Measurements from ENCODE around the gene GRIK4. TPM values are rescaled to one million over a fixed set of nuclear protein-coding genes. Genes with fewer than 3 reads are reported as not detected.

The GRIK4 gene
- total and polyA plus RNA-seq, 8 donors: 0.76 to 10.1 (median 7.7) TPM

GRCh38 chr11:120528749-120529148, 17.2 kb downstream of the GRIK4 start:
- peaks cover 0 to 54% of the 10 kb centered on the region in 2 donors for H3K27me3 ChIP-seq
- intact Hi-C loops (cut with DNase I): loop anchor here in 1 of 2 donors (10.0 kb wide), 1 partner anchor 266 kb away; no protein-coding TSS in a partner anchor
- H3K27ac ChIP-seq: no peak overlapping the region
- TF ChIP-seq CTCF (IDR thresholded peaks at IDR 0.05): no peak
- no peaks in the 10 kb centered on the region for H3K36me3 ChIP-seq
- H3K9me3 ChIP-seq: no peaks in the 10 kb centered on the region
- DNase-seq (peak in 1 of 4 donors; percentile 8), ATAC-seq (no peak)
- no peak overlapping the region for H3K4me3 ChIP-seq
- no peaks in the 10 kb centered on the region for H3K4me1 ChIP-seq

DNA sequence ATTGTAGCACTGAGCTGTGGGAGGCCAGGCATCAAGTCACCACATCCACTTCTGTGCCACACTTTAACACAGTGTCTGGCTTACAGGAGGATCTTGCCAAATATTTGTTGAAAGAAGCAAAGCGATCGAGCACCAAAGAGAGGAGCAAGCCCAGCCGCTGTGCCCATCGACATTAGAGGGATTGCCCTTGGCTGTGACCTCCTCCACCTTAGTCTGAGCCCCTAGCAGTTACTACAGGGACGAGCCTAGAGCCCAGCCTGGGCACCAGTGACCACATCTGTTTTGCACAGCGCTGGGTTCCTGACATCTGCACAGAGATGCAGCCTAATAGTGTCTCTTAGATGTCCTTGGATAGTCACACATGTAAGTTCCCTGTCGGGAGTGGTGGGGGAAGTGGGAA, 17.7 kb downstream of the GRIK4 start:
- Histone ChIP-seq H3K27ac (no peak overlapping the region), H3K9me3 (no peaks in the 10 kb centered on the region), H3K36me3 (no peaks in the 10 kb centered on the region), H3K4me3 (no peak overlapping the region), H3K4me1 (no peaks in the 10 kb centered on the region), H3K27me3 (peaks cover 0 to 49% of the 10 kb centered on the region in 2 donors)
- TF ChIP-seq CTCF (IDR thresholded peaks at IDR 0.05): no peak
- DNase-seq (peak in 1 of 4 donors; percentile 22), ATAC-seq (no peak)
- intact Hi-C loops (cut with DNase I): loop anchor here in 1 of 2 donors (10.0 kb wide), 1 partner anchor 266 kb away; no protein-coding TSS in a partner anchor

- Histone ChIP-seq H3K9me3 (no peaks in the 10 kb centered on the region), H3K27ac (no peak overlapping the region), H3K4me3 (no peak overlapping the region), H3K27me3 (peaks cover 0 to 42% of the 10 kb centered on the region in 2 donors), H3K36me3 (no peaks in the 10 kb centered on the region), H3K4me1 (no peaks in the 10 kb centered on the region)
- ATAC-seq: no peak
- intact Hi-C loops (cut with DNase I): loop anchor here in 1 of 2 donors (10.0 kb wide), 1 partner anchor 265 kb away; no protein-coding TSS in a partner anchor
- no peak for TF ChIP-seq CTCF (IDR thresholded peaks at IDR 0.05)
- DNase-seq: no peak
Measured at GRCh38 chr11:120529911-120530310, 18.4 kb downstream of the GRIK4 start.

GRCh38 chr11:120532082-120532831, 20.7 kb downstream of the GRIK4 start:
- Histone ChIP-seq H3K9me3 (no peaks in the 10 kb centered on the region), H3K36me3 (no peaks in the 10 kb centered on the region), H3K4me1 (no peaks in the 10 kb centered on the region), H3K27ac (no peak overlapping the region), H3K27me3 (peaks cover 0 to 23% of the 10 kb centered on the region in 2 donors), H3K4me3 (no peak overlapping the region)
- peak in 1 of 4 donors; percentile 54 for DNase-seq
- ATAC-seq: peak; percentile 52
- TF ChIP-seq CTCF (IDR thresholded peaks at IDR 0.05): no peak
- intact Hi-C loops (cut with DNase I): no loop called here

GRCh38 chr11:120532832-120533196, 21.3 kb downstream of the GRIK4 start:
- Histone ChIP-seq H3K4me1 (no peaks in the 10 kb centered on the region), H3K9me3 (no peaks in the 10 kb centered on the region), H3K36me3 (no peaks in the 10 kb centered on the region), H3K27me3 (peaks cover 0 to 18% of the 10 kb centered on the region in 2 donors), H3K27ac (no peak overlapping the region), H3K4me3 (no peak overlapping the region)
- peak; percentile 25 for ATAC-seq
- no peak for TF ChIP-seq CTCF (IDR thresholded peaks at IDR 0.05)
- no peak for DNase-seq
- intact Hi-C loops (cut with DNase I): no loop called here
